Psoas muscle (tissue), 8 donors: Measurements from ENCODE around the gene NOX5. TPM values are rescaled to one million over a fixed set of nuclear protein-coding genes. Genes with fewer than 3 reads are reported as not detected.
A peak's percentile ranks its signal among the peaks of the same experiment; 100 is the strongest.

Experiments used
- ATAC-seq, 4 donors: fragments of 200-7000 bp; cut with Tn5 transposase; one replicate each; pipeline ENCODE4 v1.9.1; 2020; ENCODE audit warnings: moderate library complexity in 3 of 4, mild to moderate bottlenecking in 2 of 4
- DNase-seq, 2 donors: peaks; one replicate each; pipeline ENCODE4 v3.0.0-alpha.2; 2020
- H3K27ac ChIP-seq: fragments of 200-600 bp; one replicate; pipeline ENCODE4 v1.8.0; 2022
- H3K27me3 ChIP-seq, 3 donors: fragments of 200-600 bp in 1 of 3; one replicate each; pipeline versions ENCODE4 v1.6.1 to v1.8.0; 2013 to 2022; ENCODE audit warnings: low read length in 2 of 3, mild to moderate bottlenecking in 2 of 3, moderate library complexity in 1 of 3; ENCODE audit not compliant: insufficient read depth in 3 of 3
- H3K36me3 ChIP-seq, 2 donors: fragments of 200-600 bp in 1 of 2; one replicate each; pipeline versions ENCODE4 v1.6.1 to v1.8.0; 2013 to 2022; ENCODE audit warnings: low read depth in 1 of 2, mild to moderate bottlenecking in 1 of 2, moderate library complexity in 1 of 2; ENCODE audit not compliant: insufficient read depth in 1 of 2
- H3K4me1 ChIP-seq: fragments of 200-600 bp; one replicate; pipeline ENCODE4 v1.8.0; 2022
- H3K4me3 ChIP-seq: fragments of 200-600 bp; one replicate; pipeline ENCODE4 v1.8.0; 2022; ENCODE audit warnings: mild to moderate bottlenecking
- H3K9me3 ChIP-seq: fragments of 200-600 bp; one replicate; pipeline ENCODE4 v1.8.0; 2022
- WGBS, 3 donors: extraction: QIAGEN DNeasy Blood & Tissue Kit; methylation state at CpG; one replicate each; pipeline versions ENCODE4 v1.1.6 to v1.1.7; 2013; 5-methylcytosine and 5-hydroxymethylcytosine counted together
- intact Hi-C, 2 donors: fragments of 100-400 bp; cut with DNase I; formaldehyde crosslinking; loops; one replicate each; pipeline versions ENCODE4 v1.11.0 to v1.14.2; 2022
- polyA plus RNA-seq, 3 donors: library from polyadenylated mRNA; stranded (reverse); fragments of 200-250 nt; gene quantifications; one replicate each; pipeline ENCODE4 v1.2.3, GENCODE V29; 2013
- total RNA-seq, 4 donors: library from RNA; stranded (reverse); fragmentation: NEBNext Ultra II Directional in 2 of 4; extraction: Animal tissue kit (Norgen Biotek cat#: 25700) in 2 of 4; gene quantifications; one replicate each; pipeline versions ENCODE4 v1.2.1 to v1.2.4, GENCODE V29; 2021 to 2023
- TF ChIP-seq, protein P1 (sequence below): fragments of 200-600 bp; IDR thresholded peaks from one replicate; pipeline ENCODE4 v1.8.0; 2022; ENCODE audit warnings: antibody characterized with exemption
- donor health status: healthy with polysubstance abuse.
- donor health status: DM: no; HTN: no; CAD: no; lungs with moderate emphysema.
- donor health status: Bipolar disorder and iron deficiency.
- donor health status: healthy.
- donor health status: DM: yes; HTN: yes; CAD: no.
- donor health status: DM: no; HTN: no; CAD: no.
- donor health status: DM: no; HTN: no; CAD: no.
- donor health status: DM: yes; HTN: yes; CAD: no.

NOX5 gene
- total and polyA plus RNA-seq, 7 donors, result 0.03 to 0.13 (median 0.04) TPM; not detected in 3

- Histone ChIP-seq H3K27ac (peak overlapping the region; percentile 68), H3K27me3 (no peaks in the 10 kb centered on the region), H3K36me3 (no peaks in the 10 kb centered on the region), H3K9me3 (no peaks in the 10 kb centered on the region), H3K4me3 (no peak overlapping the region), H3K4me1 (peaks cover 19% of the 10 kb centered on the region)
- peak; percentile 78 to 93 (median 90) for ATAC-seq
- intact Hi-C loops, result no loop called here
- DNase-seq, result peak in 1 of 2 donors; percentile 19
- TF ChIP-seq, protein P1, sequence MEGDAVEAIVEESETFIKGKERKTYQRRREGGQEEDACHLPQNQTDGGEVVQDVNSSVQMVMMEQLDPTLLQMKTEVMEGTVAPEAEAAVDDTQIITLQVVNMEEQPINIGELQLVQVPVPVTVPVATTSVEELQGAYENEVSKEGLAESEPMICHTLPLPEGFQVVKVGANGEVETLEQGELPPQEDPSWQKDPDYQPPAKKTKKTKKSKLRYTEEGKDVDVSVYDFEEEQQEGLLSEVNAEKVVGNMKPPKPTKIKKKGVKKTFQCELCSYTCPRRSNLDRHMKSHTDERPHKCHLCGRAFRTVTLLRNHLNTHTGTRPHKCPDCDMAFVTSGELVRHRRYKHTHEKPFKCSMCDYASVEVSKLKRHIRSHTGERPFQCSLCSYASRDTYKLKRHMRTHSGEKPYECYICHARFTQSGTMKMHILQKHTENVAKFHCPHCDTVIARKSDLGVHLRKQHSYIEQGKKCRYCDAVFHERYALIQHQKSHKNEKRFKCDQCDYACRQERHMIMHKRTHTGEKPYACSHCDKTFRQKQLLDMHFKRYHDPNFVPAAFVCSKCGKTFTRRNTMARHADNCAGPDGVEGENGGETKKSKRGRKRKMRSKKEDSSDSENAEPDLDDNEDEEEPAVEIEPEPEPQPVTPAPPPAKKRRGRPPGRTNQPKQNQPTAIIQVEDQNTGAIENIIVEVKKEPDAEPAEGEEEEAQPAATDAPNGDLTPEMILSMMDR, result no peak
- WGBS, 3 donors, result 14 to 25% (median 17%) methylated on average over 3 of the region's 3 CpGs
Measured at GRCh38 chr15:69082021-69082502, 67.6 kb downstream of the NOX5 start.

DNA sequence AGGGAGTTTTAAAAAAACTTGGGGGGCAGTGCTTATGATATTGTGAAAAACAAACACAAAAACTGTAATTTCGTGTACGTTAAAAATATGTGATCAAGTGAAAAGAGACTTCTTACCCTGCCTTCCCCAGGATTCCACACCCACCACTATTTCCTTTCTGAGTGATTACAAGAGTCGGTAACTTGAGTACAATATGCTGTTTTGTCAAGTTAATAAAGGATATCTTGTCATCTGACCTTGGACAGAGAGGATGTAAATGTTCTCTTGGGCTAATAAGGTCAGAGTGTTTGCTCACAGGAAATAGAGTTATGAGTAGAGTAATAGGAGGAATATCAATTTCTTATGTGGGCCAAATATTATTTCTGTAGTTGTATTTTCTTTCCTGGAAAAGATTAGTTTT, 68.1 kb downstream of the NOX5 start:
- intact Hi-C loops, result no loop called here
- Histone ChIP-seq H3K4me3 (no peak overlapping the region), H3K4me1 (peaks cover 19% of the 10 kb centered on the region), H3K27ac (peak overlapping the region; percentile 68), H3K36me3 (no peaks in the 10 kb centered on the region), H3K27me3 (no peaks in the 10 kb centered on the region), H3K9me3 (no peaks in the 10 kb centered on the region)
- WGBS, 3 donors, result 32 to 36% (median 35%) methylated on average over 3 of the region's 3 CpGs
- TF ChIP-seq, protein P1, result no peak
- DNase-seq (no peak), ATAC-seq (peak in 1 of 4 donors; percentile 36)

DNA sequence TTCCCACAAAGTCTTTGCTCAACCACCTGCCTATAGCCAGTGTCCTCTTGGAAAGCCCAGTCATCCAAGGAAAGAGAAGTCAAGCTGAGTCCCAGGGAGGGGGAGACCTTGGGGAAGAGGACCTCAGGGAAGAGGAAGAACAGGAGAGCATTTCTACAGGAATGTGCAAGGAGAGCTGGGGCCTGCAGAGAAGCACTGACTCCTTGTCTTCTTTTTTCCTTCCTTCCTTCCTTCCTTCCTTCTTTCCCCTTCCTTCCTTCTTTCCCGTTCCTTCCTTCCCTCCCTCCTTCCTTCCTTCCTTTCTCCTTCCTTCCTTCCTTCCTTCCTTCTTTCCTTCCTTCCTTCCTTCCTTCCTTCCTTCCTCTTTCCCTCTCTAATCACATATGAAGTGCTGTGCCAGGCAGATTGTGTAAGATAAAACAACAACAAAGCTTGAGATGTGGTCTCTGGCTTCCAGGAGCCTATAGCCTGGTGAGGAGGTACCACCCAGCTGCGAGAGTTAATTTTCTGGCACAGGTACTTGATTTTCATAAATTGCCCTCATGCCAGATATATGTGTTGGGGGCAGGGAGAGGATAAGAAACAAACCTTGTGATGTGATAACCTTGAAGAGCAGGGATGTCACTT, 70.0 kb downstream of the NOX5 start:
- intact Hi-C loops, result no loop called here
- no peaks in the 10 kb centered on the region for H3K9me3 ChIP-seq
- TF ChIP-seq, protein P1, result no peak
- no peaks in the 10 kb centered on the region for H3K27me3 ChIP-seq
- no peak for ATAC-seq
- DNase-seq, result no peak
- peaks cover 19% of the 10 kb centered on the region for H3K4me1 ChIP-seq
- 72 to 88% (median 84%) methylated on average over 2 of the region's 2 CpGs for WGBS, 3 donors
- H3K27ac ChIP-seq, result no peak overlapping the region
- H3K4me3 ChIP-seq, result no peak overlapping the region
- no peaks in the 10 kb centered on the region for H3K36me3 ChIP-seq

DNA sequence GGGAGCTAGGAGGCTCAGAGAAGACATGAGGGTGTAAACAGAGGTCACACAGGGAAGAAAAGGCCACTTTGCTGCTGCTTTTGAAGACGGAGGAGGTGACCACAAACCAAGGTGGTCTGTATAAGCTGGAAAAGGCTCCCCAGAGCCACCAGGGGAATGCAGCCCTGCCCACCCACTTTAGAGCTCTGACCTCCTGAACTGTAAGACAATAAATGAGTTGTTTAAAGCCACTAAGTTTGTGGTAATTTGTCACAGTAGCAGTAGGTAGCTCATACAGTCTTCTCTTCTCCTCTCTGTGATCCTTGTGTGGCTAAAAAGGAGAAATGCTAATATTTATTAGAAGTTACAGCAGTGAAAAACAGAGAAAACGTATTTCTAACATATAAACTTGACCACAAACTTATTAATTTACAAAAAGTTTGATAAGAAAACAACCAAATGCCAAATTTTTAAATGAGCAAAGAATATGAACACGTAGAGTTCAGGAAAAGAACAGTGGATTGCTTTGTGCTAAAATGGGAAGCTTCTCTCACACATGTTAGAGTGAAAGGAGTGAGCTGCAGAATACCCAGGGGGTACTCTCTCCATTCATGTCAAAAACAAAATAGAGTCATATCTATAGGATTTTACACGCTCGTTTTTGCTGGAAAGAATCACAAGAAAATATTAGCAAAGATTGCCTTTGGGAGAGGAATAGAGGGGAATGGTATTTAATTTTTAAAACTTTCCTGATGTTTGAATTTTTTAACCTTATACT, 71.0 kb downstream of the NOX5 start:
- ATAC-seq (no peak), DNase-seq (no peak)
- 72 to 73% (median 73%) methylated on average over 5 of the region's 5 CpGs for WGBS, 3 donors
- Histone ChIP-seq H3K4me3 (no peak overlapping the region), H3K36me3 (no peaks in the 10 kb centered on the region), H3K27me3 (no peaks in the 10 kb centered on the region), H3K27ac (no peak overlapping the region), H3K9me3 (no peaks in the 10 kb centered on the region), H3K4me1 (peaks cover 19% of the 10 kb centered on the region)
- TF ChIP-seq, protein P1, result no peak
- intact Hi-C loops, result no loop called here
